Natural killer cell (primary cell): ENCODE results near the gene ARPP21. TPM values are rescaled to one million over a fixed set of nuclear protein-coding genes. Genes with fewer than 3 reads are reported as not detected.

ENCODE experiments used
- ATAC-seq, 3 donors: fragments of 150-1000 bp in 2 of 3; fragments of 200-7000 bp in 1 of 3; cut with Tn5 transposase; 1 replicate in 1 of 3; 2 replicates in 2 of 3; pipeline ENCODE4 v1.10.0; 2021; ENCODE audit warnings: mild to moderate bottlenecking in 2 of 3, moderate library complexity in 2 of 3
- DNase-seq, 2 donors: peaks; one replicate each; pipeline versions ENCODE4 v3.0.0 to v3.0.0-alpha.2; 2013 to 2021; ENCODE audit warnings: mixed read lengths in 1 of 2
- H3K27ac ChIP-seq: one replicate; pipeline ENCODE4 v1.5.1; 2013; ENCODE audit warnings: mild to moderate bottlenecking, low read length
- H3K27me3 ChIP-seq: one replicate; pipeline ENCODE4 v1.6.1; 2013; ENCODE audit warnings: low read length; ENCODE audit not compliant: control insufficient read depth, insufficient read depth
- H3K36me3 ChIP-seq: one replicate; pipeline ENCODE4 v1.6.1; 2013; ENCODE audit warnings: low read length; ENCODE audit not compliant: control insufficient read depth, insufficient read depth
- H3K4me1 ChIP-seq: one replicate; pipeline ENCODE4 v1.6.1; 2013; ENCODE audit warnings: low read length; ENCODE audit not compliant: control insufficient read depth, insufficient read depth
- H3K4me3 ChIP-seq: one replicate; pipeline ENCODE4 v1.5.1; 2013; ENCODE audit warnings: low read length
- H3K9me3 ChIP-seq: one replicate; pipeline ENCODE4 v1.6.1; 2013; ENCODE audit warnings: low read length; ENCODE audit not compliant: control insufficient read depth, insufficient read depth
- H3K27ac Mint-ChIP-seq, 2 donors: one replicate each; pipeline ENCODE4 v1.8.0; 2022; ENCODE audit warnings: mild to moderate bottlenecking in 2 of 2, mixed read lengths in 2 of 2, moderate library complexity in 1 of 2
- H3K27me3 Mint-ChIP-seq, 2 donors: one replicate each; pipeline ENCODE4 v1.8.0; 2022; ENCODE audit warnings: low read depth in 2 of 2, mixed read lengths in 2 of 2
- H3K36me3 Mint-ChIP-seq: one replicate; pipeline ENCODE4 v1.8.0; 2022; ENCODE audit warnings: mixed read lengths
- H3K4me1 Mint-ChIP-seq, 2 donors: one replicate each; pipeline ENCODE4 v1.8.0; 2022; ENCODE audit warnings: mixed read lengths in 2 of 2
- H3K4me3 Mint-ChIP-seq: one replicate; pipeline ENCODE4 v1.8.0; 2022; ENCODE audit warnings: mild to moderate bottlenecking, moderate library complexity, mixed read lengths
- H3K9me3 Mint-ChIP-seq, 2 donors: one replicate each; pipeline ENCODE4 v1.8.0; 2022; ENCODE audit warnings: mixed read lengths in 2 of 2
- CTCF ChIP-seq: fragments of 200-600 bp; IDR thresholded peaks from one replicate; pipeline ENCODE4 v1.8.0; 2022; ENCODE audit warnings: antibody characterized with exemption
- WGBS: methylation state at CpG from one replicate; pipeline ENCODE4 v1.1.7; 2013; ENCODE audit warnings: missing lambda C conversion rate; ENCODE audit not compliant: insufficient coverage; 5-methylcytosine and 5-hydroxymethylcytosine counted together
- intact Hi-C: fragments of 100-400 bp; cut with micrococcal nuclease; formaldehyde crosslinking; loops from one replicate; pipeline ENCODE4 v1.14.2; 2022
- total RNA-seq, 4 donors: library from RNA; stranded (reverse); fragments of 120-200 nt in 1 of 4; gene quantifications; one replicate each; pipeline versions ENCODE4 v1.2.3 to v1.2.4, GENCODE V29; 2013 to 2022

Gene ARPP21
- total RNA-seq, 3 donors from 2014 or later (not counting 1 experiment from before 2014, with no cell fraction given), result not detected

DNA sequence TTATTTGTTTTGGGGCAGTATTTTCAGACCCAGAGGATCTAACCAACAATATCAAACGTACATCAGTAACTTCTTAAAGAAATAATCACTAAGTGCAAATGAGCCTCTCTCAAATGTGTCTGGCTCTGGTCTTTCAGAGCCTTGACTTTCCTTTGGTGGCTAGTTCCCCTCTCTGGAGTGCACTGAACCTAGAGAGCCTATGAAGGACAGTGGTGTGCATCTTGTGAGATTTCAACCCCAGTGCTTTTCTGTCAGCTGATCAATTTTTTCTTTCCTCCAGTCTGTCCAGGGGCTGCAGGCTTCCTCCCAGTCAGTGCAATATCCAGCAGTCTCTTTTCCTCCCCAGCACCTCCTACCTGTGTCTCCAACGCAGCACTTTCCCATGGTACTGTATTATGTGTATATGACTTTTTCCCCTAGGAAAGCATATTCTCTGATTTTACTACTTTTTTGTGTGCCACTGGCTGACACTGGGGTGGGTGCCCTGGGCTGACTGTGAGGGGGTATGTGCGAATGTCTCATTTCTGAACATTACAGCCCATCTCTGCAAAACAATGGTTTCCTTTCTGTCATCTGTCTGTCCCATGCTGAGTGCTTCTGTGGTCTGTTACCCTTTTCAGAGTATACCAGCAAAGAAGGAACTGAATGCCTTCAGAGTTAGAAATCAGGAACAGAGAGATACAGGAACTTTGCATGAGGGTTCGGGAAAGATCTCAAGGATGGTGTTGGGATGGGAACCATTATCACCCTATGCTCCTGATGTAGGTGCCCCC lies 98.8 kb downstream of the ARPP21 start:
- no peaks in the 10 kb centered on the region for H3K36me3 ChIP-seq
- H3K4me3 Mint-ChIP-seq, result no peak overlapping the region
- WGBS, result 76% methylated on average over 3 of the region's 4 CpGs
- TF ChIP-seq CTCF, result no peak
- no peak overlapping the region for H3K27ac ChIP-seq
- no peaks in the 10 kb centered on the region for H3K36me3 Mint-ChIP-seq
- H3K4me1 ChIP-seq, result no peaks in the 10 kb centered on the region
- no peaks in the 10 kb centered on the region for H3K27me3 ChIP-seq
- intact Hi-C loops, result no loop called here
- no peak overlapping the region for H3K4me3 ChIP-seq
- no peak for ATAC-seq
- no peaks in the 10 kb centered on the region for H3K4me1 Mint-ChIP-seq
- no peak for DNase-seq
- peaks cover 8% of the 10 kb centered on the region for H3K9me3 ChIP-seq
- no peaks in the 10 kb centered on the region for H3K27me3 Mint-ChIP-seq
- H3K27ac Mint-ChIP-seq, result no peak overlapping the region
- H3K9me3 Mint-ChIP-seq, result peaks cover 0 to 8% of the 10 kb centered on the region in 2 donors

- H3K27me3 ChIP-seq, result no peaks in the 10 kb centered on the region
- no peak overlapping the region for H3K4me3 ChIP-seq
- H3K27ac Mint-ChIP-seq, result no peak overlapping the region
- no peaks in the 10 kb centered on the region for H3K36me3 ChIP-seq
- H3K4me3 Mint-ChIP-seq, result no peak overlapping the region
- WGBS, result 76% methylated on average over 5 of the region's 5 CpGs
- TF ChIP-seq CTCF, result no peak
- peaks cover 0 to 4% of the 10 kb centered on the region in 2 donors for H3K9me3 Mint-ChIP-seq
- ATAC-seq, result no peak
- H3K9me3 ChIP-seq, result peaks cover 8% of the 10 kb centered on the region
- H3K4me1 Mint-ChIP-seq, result no peaks in the 10 kb centered on the region
- DNase-seq, result no peak
- H3K27ac ChIP-seq, result no peak overlapping the region
- H3K4me1 ChIP-seq, result no peaks in the 10 kb centered on the region
- no peaks in the 10 kb centered on the region for H3K36me3 Mint-ChIP-seq
- intact Hi-C loops, result no loop called here
- H3K27me3 Mint-ChIP-seq, result no peaks in the 10 kb centered on the region
These were observed 100.0 kb downstream of the ARPP21 start for GRCh38 chr3:35739181-35739809.

- Histone ChIP-seq H3K4me3 (no peak overlapping the region), H3K9me3 (peaks cover 8% of the 10 kb centered on the region), H3K36me3 (no peaks in the 10 kb centered on the region), H3K27me3 (no peaks in the 10 kb centered on the region), H3K4me1 (no peaks in the 10 kb centered on the region), H3K27ac (no peak overlapping the region)
- TF ChIP-seq CTCF, result no peak
- DNase-seq (no peak), ATAC-seq (no peak)
- Mint-ChIP-seq H3K4me3 (no peak overlapping the region), H3K4me1 (no peaks in the 10 kb centered on the region), H3K27ac (no peak overlapping the region), H3K27me3 (no peaks in the 10 kb centered on the region), H3K36me3 (no peaks in the 10 kb centered on the region), H3K9me3 (peaks cover 0 to 4% of the 10 kb centered on the region in 2 donors)
- intact Hi-C loops, result no loop called here
- WGBS, result no CpG with 5 or more reads among the region's 2 CpGs
These were observed 100.7 kb downstream of the ARPP21 start for GRCh38 chr3:35739964-35740527.
